RWPE2 (cell line): ENCODE measurements around the gene IFT81.

Experiments used
- ATAC-seq: fragments of 200-7000 bp; cut with Tn5 transposase; 3 replicates; pipeline ENCODE4 v1.9.1; 2021; ENCODE audit warnings: low read depth
- DNase-seq: peaks from one replicate; pipeline ENCODE4 v3.0.0-alpha.2; 2020; ENCODE audit warnings: low spot score
- H3K27ac ChIP-seq: fragments of 450-650 bp; 2 replicates; pipeline ENCODE4 v1.5.1; 2017; ENCODE audit warnings: mild to moderate bottlenecking; ENCODE audit not compliant: poor library complexity, severe bottlenecking
- H3K27me3 ChIP-seq: fragments of 250-450 bp; sonication (Bioruptor Pico); 2 replicates; pipeline ENCODE4 v1.5.1; 2021; ENCODE audit warnings: mild to moderate bottlenecking, moderate library complexity; ENCODE audit not compliant: insufficient read depth, poor library complexity, severe bottlenecking
- H3K36me3 ChIP-seq: fragments of 250-450 bp; sonication (Bioruptor Pico); 2 replicates; pipeline ENCODE4 v1.5.1; 2020; ENCODE audit warnings: low read depth, mild to moderate bottlenecking, moderate library complexity
- H3K4me1 ChIP-seq: fragments of 250-450 bp; sonication (Bioruptor Pico); 2 replicates; pipeline ENCODE4 v1.5.1; 2021; ENCODE audit warnings: mild to moderate bottlenecking, moderate library complexity; ENCODE audit not compliant: insufficient read depth, poor library complexity, severe bottlenecking
- H3K4me3 ChIP-seq: fragments of 250-450 bp; sonication (Bioruptor Pico); 2 replicates; pipeline ENCODE4 v1.5.1; 2021; ENCODE audit warnings: mild to moderate bottlenecking, moderate library complexity; ENCODE audit not compliant: severe bottlenecking
- H3K9me3 ChIP-seq: fragments of 250-450 bp; sonication (Bioruptor Pico); 2 replicates; pipeline ENCODE4 v1.5.1; 2021; ENCODE audit warnings: mild to moderate bottlenecking, moderate library complexity; ENCODE audit not compliant: severe bottlenecking
- CTCF ChIP-seq: fragments of 450-650 bp; IDR thresholded peaks from one replicate; pipeline ENCODE4 v1.5.1; 2017; ENCODE audit warnings: mild to moderate bottlenecking, moderate library complexity; ENCODE audit not compliant: poor library complexity, severe bottlenecking

IFT81 gene

GRCh38 chr12:110174373-110174996, 50.3 kb downstream of the IFT81 start:
- TF ChIP-seq CTCF = no peak
- DNase-seq = no peak
- H3K9me3 ChIP-seq = no peaks in the 10 kb centered on the region
- 0 out of 2 replicates have a peak, but pooled peaks cover 1% of the 10 kb centered on the region for H3K36me3 ChIP-seq
- H3K27ac ChIP-seq = no peak overlapping the region
- no peaks in the 10 kb centered on the region for H3K27me3 ChIP-seq
- no peak for ATAC-seq
- H3K4me1 ChIP-seq = no peaks in the 10 kb centered on the region
- H3K4me3 ChIP-seq = no peak overlapping the region

GRCh38 chr12:110175201-110175600, 51.0 kb downstream of the IFT81 start:
- no peak for TF ChIP-seq CTCF
- DNase-seq (no peak), ATAC-seq (no peak)
- no peaks in the 10 kb centered on the region for H3K4me1 ChIP-seq
- no peaks in the 10 kb centered on the region for H3K36me3 ChIP-seq
- H3K27me3 ChIP-seq = no peaks in the 10 kb centered on the region
- H3K27ac ChIP-seq = no peak overlapping the region
- H3K9me3 ChIP-seq = no peaks in the 10 kb centered on the region
- H3K4me3 ChIP-seq = no peak overlapping the region

GRCh38 chr12:110176745-110177144, 52.6 kb downstream of the IFT81 start:
- DNase-seq (no peak), ATAC-seq (no peak)
- no peaks in the 10 kb centered on the region for H3K4me1 ChIP-seq
- H3K9me3 ChIP-seq = no peaks in the 10 kb centered on the region
- H3K27ac ChIP-seq = no peak overlapping the region
- TF ChIP-seq CTCF = no peak
- no peaks in the 10 kb centered on the region for H3K27me3 ChIP-seq
- H3K36me3 ChIP-seq = 0 out of 2 replicates have a peak, but pooled peaks cover 4% of the 10 kb centered on the region
- H3K4me3 ChIP-seq = no peak overlapping the region

GRCh38 chr12:110179291-110179690, 55.1 kb downstream of the IFT81 start:
- DNase-seq (no peak), ATAC-seq (peak; percentile 52; the same call in 2 of the 3 replicates)
- H3K27me3 ChIP-seq = no peaks in the 10 kb centered on the region
- no peak overlapping the region for H3K27ac ChIP-seq
- no peak for TF ChIP-seq CTCF
- H3K36me3 ChIP-seq = 0 out of 2 replicates have a peak, but pooled peaks cover 4% of the 10 kb centered on the region
- no peaks in the 10 kb centered on the region for H3K9me3 ChIP-seq
- H3K4me1 ChIP-seq = no peaks in the 10 kb centered on the region
- H3K4me3 ChIP-seq = no peak overlapping the region

- H3K9me3 ChIP-seq = peaks cover 3% of the 10 kb centered on the region
- no peaks in the 10 kb centered on the region for H3K4me1 ChIP-seq
- H3K36me3 ChIP-seq = 0 out of 2 replicates have a peak, but pooled peaks cover 4% of the 10 kb centered on the region
- TF ChIP-seq CTCF = no peak
- DNase-seq = no peak
- no peak overlapping the region for H3K4me3 ChIP-seq
- no peaks in the 10 kb centered on the region for H3K27me3 ChIP-seq
- no peak overlapping the region for H3K27ac ChIP-seq
- ATAC-seq = no peak
Observed at GRCh38 chr12:110180591-110181005, 56.4 kb downstream of the IFT81 start.
